Aorta (tissue), 5 donors: ENCODE measurements around the gene PC. TPM values are rescaled to one million over a fixed set of nuclear protein-coding genes. Genes with fewer than 3 reads are reported as not detected.

Experiments
- ATAC-seq: fragments of 200-7000 bp; cut with Tn5 transposase; one replicate; pipeline ENCODE4 v1.9.1; 2022; ENCODE audit warnings: moderate library complexity; ENCODE audit not compliant: low FRiP score
- DNase-seq, 2 donors: peaks; one replicate each; pipeline ENCODE4 v3.0.0-alpha.2; 2020
- H3K27ac ChIP-seq, 2 donors: one replicate each; pipeline ENCODE4 v1.5.1; 2013; ENCODE audit warnings: low read length in 2 of 2, mild to moderate bottlenecking in 2 of 2, moderate library complexity in 2 of 2, control low read depth in 1 of 2, inconsistent platforms in 1 of 2, low read depth in 1 of 2
- H3K27me3 ChIP-seq, 2 donors: one replicate each; pipeline ENCODE4 v1.6.1; 2013; ENCODE audit warnings: control low read depth in 1 of 2, low read length in 1 of 2, mild to moderate bottlenecking in 1 of 2, moderate library complexity in 1 of 2; ENCODE audit not compliant: insufficient read depth in 2 of 2, control insufficient read depth in 1 of 2
- H3K36me3 ChIP-seq, 2 donors: one replicate each; pipeline ENCODE4 v1.6.1; 2013; ENCODE audit warnings: control low read depth in 1 of 2, low read length in 1 of 2, mild to moderate bottlenecking in 1 of 2; ENCODE audit not compliant: insufficient read depth in 2 of 2, control insufficient read depth in 1 of 2
- H3K4me1 ChIP-seq, 2 donors: one replicate each; pipeline ENCODE4 v1.6.1; 2013; ENCODE audit warnings: low read length in 2 of 2, control low read depth in 1 of 2, mild to moderate bottlenecking in 1 of 2, moderate library complexity in 1 of 2; ENCODE audit not compliant: insufficient read depth in 2 of 2, control insufficient read depth in 1 of 2
- H3K4me3 ChIP-seq, 2 donors: one replicate each; pipeline ENCODE4 v1.5.1; 2013; ENCODE audit warnings: low read length in 2 of 2, control low read depth in 1 of 2, mild to moderate bottlenecking in 1 of 2
- H3K9me3 ChIP-seq: one replicate; pipeline ENCODE4 v1.6.1; 2013; ENCODE audit warnings: mild to moderate bottlenecking, low read length; ENCODE audit not compliant: control insufficient read depth
- WGBS, 2 donors: extraction: QIAGEN DNeasy Blood & Tissue Kit; methylation state at CpG; one replicate each; pipeline ENCODE4 v1.1.7; 2013; 5-methylcytosine and 5-hydroxymethylcytosine counted together
- intact Hi-C, 2 donors: fragments of 100-400 bp; cut with DNase I; formaldehyde crosslinking; loops; one replicate each; pipeline versions ENCODE4 v1.14.2 to v1.15.0; 2022
- polyA plus RNA-seq, 2 donors: library from polyadenylated mRNA; stranded (reverse); fragments of 200-250 nt; gene quantifications; one replicate each; pipeline ENCODE4 v1.2.3, GENCODE V29; 2013
- total RNA-seq, 2 donors: library from RNA; stranded (reverse); fragmentation: NEBNext Ultra II Directional; extraction: Animal tissue kit (Norgen Biotek cat#: 25700); gene quantifications; one replicate each; pipeline ENCODE4 v1.2.1, GENCODE V29; 2021
- donor health status: healthy with polysubstance abuse.
- donor health status: Bipolar disorder and iron deficiency.
- donor health status: DM: no; HTN: no; CAD: no.
- donor health status: DM: no; HTN: no; CAD: no.
- donor health status: DM: yes; HTN: yes; CAD: no.

PC gene
- total and polyA plus RNA-seq, 4 donors: 12.6 to 22.7 (median 14.8) TPM

GRCh38 chr11:66863428-66864125 lies 94.6 kb downstream of the PC start:
- no peaks in the 10 kb centered on the region for H3K9me3 ChIP-seq
- H3K36me3 ChIP-seq: no peaks in the 10 kb centered on the region
- no peak overlapping the region for H3K27ac ChIP-seq
- intact Hi-C loops: no loop called here
- no peak overlapping the region for H3K4me3 ChIP-seq
- H3K27me3 ChIP-seq: no peaks in the 10 kb centered on the region
- ATAC-seq (no peak), DNase-seq (no peak)
- 90% methylated on average over 31 of the region's 31 CpGs for WGBS, 2 donors
- no peaks in the 10 kb centered on the region for H3K4me1 ChIP-seq

- no peak overlapping the region for H3K27ac ChIP-seq
- 84 to 85% methylated on average over 11 of the region's 11 CpGs for WGBS, 2 donors
- no peak overlapping the region for H3K4me3 ChIP-seq
- intact Hi-C loops: no loop called here
- ATAC-seq: no peak
- DNase-seq: no peak
- no peaks in the 10 kb centered on the region for H3K36me3 ChIP-seq
- no peaks in the 10 kb centered on the region for H3K4me1 ChIP-seq
- no peaks in the 10 kb centered on the region for H3K9me3 ChIP-seq
- no peaks in the 10 kb centered on the region for H3K27me3 ChIP-seq
Observed at GRCh38 chr11:66862559-66863037, 95.6 kb downstream of the PC start.

- H3K9me3 ChIP-seq: no peaks in the 10 kb centered on the region
- ATAC-seq (no peak), DNase-seq (no peak)
- no peak overlapping the region for H3K27ac ChIP-seq
- no peaks in the 10 kb centered on the region for H3K27me3 ChIP-seq
- H3K36me3 ChIP-seq: no peaks in the 10 kb centered on the region
- no peak overlapping the region for H3K4me3 ChIP-seq
- 88 to 90% methylated on average over 30 of the region's 30 CpGs for WGBS, 2 donors
- H3K4me1 ChIP-seq: no peaks in the 10 kb centered on the region
- intact Hi-C loops: no loop called here
Observed at GRCh38 chr11:66861774-66862558, 96.2 kb downstream of the PC start.

- intact Hi-C loops: no loop called here
- H3K27me3 ChIP-seq: no peaks in the 10 kb centered on the region
Observed at GRCh38 chr11:66861038-66861773, 97.0 kb downstream of the PC start.

GRCh38 chr11:66860449-66860831 lies 97.7 kb downstream of the PC start:
- 85 to 92% methylated on average over 17 to 18 of the region's 18 CpGs for WGBS, 2 donors
- intact Hi-C loops: no loop called here
- Histone ChIP-seq H3K9me3 (no peaks in the 10 kb centered on the region), H3K36me3 (no peaks in the 10 kb centered on the region), H3K4me1 (no peaks in the 10 kb centered on the region), H3K27ac (no peak overlapping the region), H3K27me3 (no peaks in the 10 kb centered on the region), H3K4me3 (no peak overlapping the region)
- DNase-seq (no peak), ATAC-seq (no peak)

More at GRCh38 chr11:66861038-66861773, 97.0 kb downstream of the PC start:
- DNase-seq (no peak), ATAC-seq (no peak)
- no peaks in the 10 kb centered on the region for H3K4me1 ChIP-seq
- no peaks in the 10 kb centered on the region for H3K36me3 ChIP-seq
- no peak overlapping the region for H3K4me3 ChIP-seq
- 90 to 91% methylated on average over 32 of the region's 32 CpGs for WGBS, 2 donors
- H3K9me3 ChIP-seq: no peaks in the 10 kb centered on the region
- H3K27ac ChIP-seq: no peak overlapping the region

GRCh38 chr11:66859686-66860448 lies 98.3 kb downstream of the PC start:
- Histone ChIP-seq H3K4me3 (no peak overlapping the region), H3K9me3 (no peaks in the 10 kb centered on the region), H3K4me1 (no peaks in the 10 kb centered on the region), H3K36me3 (no peaks in the 10 kb centered on the region), H3K27me3 (no peaks in the 10 kb centered on the region), H3K27ac (no peak overlapping the region)
- ATAC-seq (no peak), DNase-seq (no peak)
- intact Hi-C loops: no loop called here
- WGBS, 2 donors: 90% methylated on average over 37 to 41 of the region's 41 CpGs

GRCh38 chr11:66858939-66859685 lies 99.1 kb downstream of the PC start:
- ATAC-seq (no peak), DNase-seq (no peak)
- Histone ChIP-seq H3K36me3 (no peaks in the 10 kb centered on the region), H3K4me1 (no peaks in the 10 kb centered on the region), H3K9me3 (no peaks in the 10 kb centered on the region), H3K27me3 (no peaks in the 10 kb centered on the region), H3K4me3 (no peak overlapping the region), H3K27ac (no peak overlapping the region)
- WGBS, 2 donors: 87 to 88% methylated on average over 25 to 29 of the region's 29 CpGs
- intact Hi-C loops: no loop called here
